Measurements from ENCODE around the gene ARHGAP29. TPM values are rescaled to one million over a fixed set of nuclear protein-coding genes. Genes with fewer than 3 reads are reported as not detected.

ARHGAP29 gene
- total RNA-seq, 1 experiment from 2014 or later: 14.1 TPM

Other genes starting within 250 kb of the ARHGAP29 start
- not detected in 2 replicates for gene ABCA4, start 116.4 kb downstream of the ARHGAP29 start, total RNA-seq (2014; rRNA removed; shearing (Covaris generic))
- gene ABCD3, start 180.8 kb upstream of the ARHGAP29 start, total RNA-seq (2014; rRNA removed; shearing (Covaris generic)): 37.0 and 50.4 TPM in 2 replicates

Data from A172 (cell line).